NCI-H2196 treated with DMSO at 0.1 percent for 48 hours (cell line): ENCODE results near the gene DHDDS.
"Not testable (repeated sequence)": the region's sequence is repeated elsewhere in the genome, so short reads cannot be mapped to it uniquely, and the experiment has no call there.

Source experiments
- DNase-seq: peaks from one replicate; lab custom pipeline; 2025; ENCODE audit not compliant: unreplicated experiment; lab: John Stamatoyannopoulos, UW

DHDDS gene

GRCh38 chr1:26474818-26475217, 42.7 kb downstream of the DHDDS start:
- no peak for DNase-seq

GRCh38 chr1:26475989-26476388, 43.9 kb downstream of the DHDDS start:
- DNase-seq: no peak

DNA sequence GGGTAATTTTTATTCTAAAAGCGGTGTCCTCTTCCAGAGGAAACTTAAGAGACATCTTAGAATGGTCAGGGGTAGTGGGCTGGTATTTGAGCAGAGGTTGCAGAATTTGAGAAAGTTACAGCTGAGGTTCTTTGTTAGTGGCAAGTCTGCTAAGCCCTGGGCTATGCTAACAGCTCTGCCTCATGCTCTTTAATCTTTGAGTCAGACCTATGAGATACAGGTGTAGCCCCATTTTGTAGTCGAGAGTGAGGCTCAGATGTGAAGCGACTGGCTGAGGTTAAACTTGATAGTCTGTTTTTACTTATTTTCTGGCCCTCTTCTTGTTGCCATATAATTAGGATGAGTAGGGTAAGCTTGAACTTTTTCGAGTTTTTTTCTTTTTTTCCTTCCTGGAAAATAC, 44.8 kb downstream of the DHDDS start:
- DNase-seq: no peak

DNA sequence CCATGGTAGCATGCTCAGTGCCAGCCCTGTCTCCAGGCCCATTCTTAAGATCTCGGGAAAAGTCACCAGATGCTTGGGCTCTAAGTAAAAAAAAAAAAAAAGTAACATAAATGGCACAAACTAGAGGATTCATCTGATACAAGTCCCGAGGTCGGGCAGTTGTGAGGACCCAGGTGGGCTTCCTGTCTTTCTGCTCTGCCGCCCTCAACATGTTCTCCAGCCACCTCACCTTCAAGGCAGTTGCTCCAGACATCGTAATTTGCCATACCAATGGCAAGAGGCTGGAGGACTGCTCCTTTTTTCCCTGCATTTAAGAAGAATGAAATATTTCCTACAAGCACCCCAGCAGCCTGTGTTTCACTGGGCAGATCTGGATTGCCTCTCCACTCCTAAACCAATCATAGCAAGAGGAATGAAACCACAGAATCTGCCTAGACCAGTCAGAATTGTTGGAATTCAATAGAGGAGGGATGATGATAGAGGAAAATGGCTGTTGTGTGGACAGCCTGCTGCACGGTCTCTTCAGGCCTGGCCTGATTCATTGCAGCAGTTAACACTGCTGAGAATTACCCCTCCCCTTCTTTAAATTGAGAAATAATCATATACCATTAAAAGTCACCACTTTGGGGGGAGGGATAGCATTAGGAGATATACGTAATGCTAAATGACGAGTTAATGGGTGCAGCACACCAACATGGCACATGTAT, 45.5 kb downstream of the DHDDS start:
- DNase-seq: no peak

DNA sequence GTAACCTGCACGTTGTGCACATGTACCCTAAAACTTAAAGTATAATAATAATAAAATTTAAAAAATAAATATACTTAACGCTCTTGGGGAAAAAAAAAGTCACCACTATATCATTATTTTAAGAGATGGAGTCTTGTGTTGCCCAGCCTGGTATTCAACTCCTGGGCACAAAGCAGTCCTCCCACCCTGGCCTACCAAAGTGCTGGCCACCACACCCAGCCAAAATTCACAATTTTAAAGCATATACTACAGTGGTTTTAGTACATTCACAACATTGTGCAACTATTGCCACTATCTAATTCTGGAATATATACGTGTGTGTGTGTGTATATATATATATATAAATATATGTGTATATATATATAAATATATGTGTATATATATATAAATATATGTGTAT, 46.0 kb downstream of the DHDDS start:
- DNase-seq: no peak

DNA sequence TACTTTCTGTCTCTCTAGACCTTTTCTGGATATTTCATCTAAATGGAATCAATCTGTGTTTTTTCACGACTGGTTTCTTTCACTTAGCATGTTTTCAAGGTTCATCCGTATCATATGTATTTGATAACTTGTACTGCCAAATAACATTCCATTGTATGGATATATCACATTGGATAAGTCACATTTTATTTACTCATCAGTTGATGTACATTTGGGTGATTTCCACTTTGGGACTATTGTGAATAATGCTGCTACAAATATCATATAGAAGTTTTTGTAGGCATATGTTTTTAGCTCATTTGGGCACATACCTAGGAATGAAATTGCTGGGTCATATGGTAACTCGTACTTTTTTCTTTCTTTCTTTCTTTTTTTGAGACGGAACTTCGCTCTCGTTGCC, 46.9 kb downstream of the DHDDS start:
- no peak for DNase-seq

- DNase-seq: no peak
These were observed 50.8 kb downstream of the DHDDS start for GRCh38 chr1:26482921-26483320.

DNA sequence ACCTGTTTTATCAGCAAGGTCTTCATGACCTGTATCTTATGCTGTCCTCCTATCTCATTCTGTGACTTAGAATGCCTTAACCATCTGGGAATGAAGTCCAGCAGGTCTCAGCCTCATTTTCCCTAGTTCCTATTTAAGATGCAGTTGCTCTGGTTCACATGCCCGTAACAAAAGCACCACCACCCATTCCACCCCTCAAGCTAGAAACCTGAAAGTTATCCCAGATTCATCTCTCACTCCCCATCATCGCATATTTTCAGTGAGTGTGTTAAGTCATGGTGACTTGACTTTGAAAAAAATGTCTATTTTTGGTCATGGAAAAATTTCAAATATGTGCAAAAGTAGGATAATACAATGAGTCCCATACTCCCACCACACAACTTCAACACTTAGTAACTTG, 51.9 kb downstream of the DHDDS start:
- no peak for DNase-seq

DNA sequence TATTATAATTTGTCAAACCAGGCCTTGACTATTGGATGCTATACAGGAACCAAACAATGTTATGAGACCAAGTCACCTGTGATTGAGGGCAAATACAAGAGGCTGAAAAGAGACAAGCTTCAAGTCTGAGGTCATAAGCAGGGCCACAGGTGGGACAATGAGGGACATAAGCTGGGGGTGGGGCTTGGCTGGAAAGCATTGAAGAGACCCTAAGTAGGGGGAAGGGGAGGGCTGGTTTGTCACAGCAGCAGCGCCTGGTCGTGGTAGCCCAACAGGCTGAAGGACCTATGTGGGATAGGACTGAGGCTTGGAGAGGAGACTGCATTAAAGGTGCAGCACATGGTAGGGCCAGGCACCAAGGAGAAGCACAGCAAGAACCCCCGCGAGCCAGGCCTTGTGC, 58.0 kb downstream of the DHDDS start:
- DNase-seq: no peak

DNA sequence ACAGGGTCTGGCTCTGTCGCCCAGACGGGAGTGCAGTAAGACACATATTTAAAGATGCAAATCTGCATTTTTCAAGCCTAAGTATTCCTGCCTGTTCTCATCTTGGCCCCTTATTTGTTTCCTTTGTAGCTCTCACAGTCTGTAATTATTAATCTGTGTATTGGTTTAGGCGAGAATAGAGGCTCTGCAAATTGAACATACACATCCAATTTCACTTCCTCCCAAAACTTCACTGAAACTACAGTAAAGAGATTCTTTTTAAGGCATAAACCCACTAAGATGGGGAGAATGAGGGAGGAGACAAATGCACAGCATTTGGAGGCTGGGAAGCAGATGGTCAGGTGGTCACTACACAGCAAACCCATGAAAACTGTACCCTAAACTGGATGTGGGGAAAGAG, 61.1 kb downstream of the DHDDS start:
- no peak for DNase-seq

DNA sequence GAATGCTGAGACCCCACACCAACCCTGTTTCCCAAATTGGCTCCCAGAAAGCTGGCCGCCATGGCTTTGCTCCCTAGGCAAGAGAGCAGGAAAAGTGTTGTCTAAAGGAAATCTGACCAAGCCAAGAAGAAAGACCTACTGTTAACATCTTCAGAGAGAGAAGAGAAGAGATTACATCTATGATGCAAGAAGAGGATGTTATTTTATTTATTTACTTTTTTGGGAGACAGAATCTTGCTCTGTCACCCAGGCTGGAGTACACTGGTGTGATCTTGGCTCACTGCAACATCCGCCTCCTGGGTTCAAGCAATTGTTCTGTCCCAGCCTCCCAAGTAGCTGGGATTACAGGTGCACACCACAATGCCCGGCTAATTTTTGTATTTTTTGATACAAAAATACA, 61.8 kb downstream of the DHDDS start:
- no peak for DNase-seq

GRCh38 chr1:26496861-26497260, 64.7 kb downstream of the DHDDS start:
- no peak for DNase-seq

- no peak for DNase-seq
These were observed 66.8 kb downstream of the DHDDS start for GRCh38 chr1:26498894-26499293.

- DNase-seq: peak; percentile 86
These were observed 68.5 kb downstream of the DHDDS start for GRCh38 chr1:26500488-26501175.

DNA sequence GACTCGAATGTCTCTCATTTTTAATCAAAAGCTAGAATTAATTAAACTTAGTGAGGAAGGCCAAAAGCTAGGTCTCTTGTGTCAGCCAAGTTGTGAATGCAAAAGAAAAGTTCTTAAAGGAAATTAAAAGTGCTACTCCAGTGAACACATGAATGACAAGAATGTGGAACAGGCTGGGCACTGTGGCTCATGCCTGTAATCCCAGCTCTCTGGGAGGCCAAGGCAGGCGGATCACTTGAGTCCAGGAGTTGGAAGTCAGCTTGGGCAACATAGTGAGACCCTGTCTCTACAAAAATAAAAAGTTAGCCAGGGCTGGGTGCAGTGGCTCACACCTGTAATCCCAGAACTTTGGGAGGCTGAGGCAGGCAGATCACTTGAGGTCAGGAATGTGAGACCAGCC, 78.6 kb downstream of the DHDDS start:
- DNase-seq: not testable (repeated sequence)

DNA sequence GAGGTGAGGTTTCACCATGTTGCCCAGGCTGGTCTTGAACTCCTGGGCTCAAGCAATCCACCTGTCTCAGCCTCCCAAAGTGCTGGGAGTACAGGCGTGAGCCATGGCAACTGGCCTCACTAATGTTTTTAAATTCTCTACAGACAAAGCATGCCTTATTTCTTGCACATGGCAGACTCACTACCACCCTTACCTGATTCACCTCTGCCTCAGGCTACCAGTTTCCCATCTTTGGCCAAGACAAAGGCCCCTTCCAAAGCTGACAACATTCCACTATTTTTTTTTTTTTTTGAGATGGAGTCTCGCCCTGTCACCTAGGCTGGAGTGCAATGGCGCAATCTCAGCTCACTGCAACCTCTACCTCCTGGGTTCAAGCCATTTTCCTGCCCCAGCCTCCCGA, 83.7 kb downstream of the DHDDS start:
- not testable (repeated sequence) for DNase-seq

- no peak for DNase-seq
These were observed 85.1 kb downstream of the DHDDS start for GRCh38 chr1:26516987-26517765.

DNA sequence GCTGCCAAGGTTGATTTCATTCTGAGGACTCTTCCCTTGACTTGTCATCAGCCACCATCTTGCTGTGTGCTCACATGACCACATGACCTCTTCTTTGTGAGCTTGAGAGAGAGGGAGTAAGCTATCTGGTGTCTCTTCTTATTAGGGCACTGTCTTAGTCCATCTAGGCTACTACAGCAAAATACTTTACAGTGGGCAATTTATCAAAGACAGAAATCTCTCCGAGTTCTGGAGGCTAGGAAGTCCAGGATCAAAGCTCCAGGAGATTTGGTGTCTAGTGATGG, 85.6 kb downstream of the DHDDS start:
- no peak for DNase-seq

- no peak for DNase-seq
These were observed 86.2 kb downstream of the DHDDS start for GRCh38 chr1:26518355-26518754.

- no peak for DNase-seq
These were observed 88.2 kb downstream of the DHDDS start for GRCh38 chr1:26520339-26520738.
